Tibial nerve (tissue), 4 donors: ENCODE measurements around the gene COPE. TPM values are rescaled to one million over a fixed set of nuclear protein-coding genes. Genes with fewer than 3 reads are reported as not detected.

Source experiments
- DNase-seq, 2 donors: peaks; one replicate each; pipeline ENCODE4 v3.0.0-alpha.2; 2019; ENCODE audit warnings: low spot score in 2 of 2
- H3K27ac ChIP-seq, 4 donors: fragments of 200-600 bp; sonication (generic) in 3 of 4; one replicate each; pipeline ENCODE4 v1.5.1; 2017 to 2019; ENCODE audit warnings: mild to moderate bottlenecking in 1 of 4
- H3K27me3 ChIP-seq, 2 donors: fragments of 200-600 bp; sonication (generic) in 1 of 2; one replicate each; pipeline versions ENCODE4 v1.5.1 to v1.6.0; 2017 to 2019
- H3K36me3 ChIP-seq, 3 donors: fragments of 200-600 bp; sonication (generic); one replicate each; pipeline ENCODE4 v1.5.1; 2018 to 2019
- H3K4me1 ChIP-seq, 4 donors: fragments of 200-600 bp; sonication (generic) in 3 of 4; one replicate each; pipeline ENCODE4 v1.5.1; 2017 to 2019
- H3K4me3 ChIP-seq, 4 donors: fragments of 200-600 bp; sonication (generic) in 3 of 4; one replicate each; pipeline ENCODE4 v1.5.1; 2017 to 2019; ENCODE audit warnings: mild to moderate bottlenecking in 1 of 4, moderate library complexity in 1 of 4
- H3K9me3 ChIP-seq, 4 donors: fragments of 200-600 bp; sonication (generic) in 3 of 4; one replicate each; pipeline ENCODE4 v1.5.1; 2017 to 2019
- CTCF ChIP-seq, 5 experiments: fragments of 200-600 bp in 3 of 5; fragments of 450-650 bp in 2 of 5; sonication (generic) in 3 of 5; IDR thresholded peaks; one replicate each; pipeline ENCODE4 v1.5.1; 2016 to 2019; ENCODE audit warnings: antibody characterized with exemption in 5 of 5, mild to moderate bottlenecking in 3 of 5, moderate library complexity in 2 of 5
- EP300 ChIP-seq, 2 donors: sonication (generic); formaldehyde crosslinking; IDR thresholded peaks; one replicate each; pipeline ENCODE4 v1.6.1; 2017; ENCODE audit warnings: antibody characterized with exemption in 2 of 2, mild to moderate bottlenecking in 1 of 2
- POLR2A ChIP-seq, 2 donors: fragments of 450-650 bp; IDR thresholded peaks; one replicate each; pipeline ENCODE4 v1.6.1; 2017; ENCODE audit warnings: antibody characterized with exemption in 2 of 2, mild to moderate bottlenecking in 2 of 2, moderate library complexity in 2 of 2
- WGBS, 2 donors: methylation state at CpG; one replicate each; pipeline ENCODE4 v1.1.5; 2018; 5-methylcytosine and 5-hydroxymethylcytosine counted together
- total RNA-seq, 4 donors: library from RNA; depleted of rRNA; stranded (reverse); fragments of >200 nt; gene quantifications; one replicate each; pipeline ENCODE4 v1.1.0, GENCODE V29; 2016

The COPE gene
- total RNA-seq, 4 donors from 2014 or later, result 151 to 266 (median 183) TPM

GRCh38 chr19:18940769-18941627 is 21.8 kb upstream of the COPE start, which contains the start of gene HOMER3:
Gene HOMER3, minus strand, starts transcription at chr19:18941217. Its CDS starts 2,235 bp downstream, at chr19:18938982.
- peak; percentile 37 to 59 for TF ChIP-seq POLR2A (IDR thresholded peaks at IDR 0.05)
- TF ChIP-seq CTCF (IDR thresholded peaks at IDR 0.05), result peak; percentile 25 to 87 (median 47)
- no peak for TF ChIP-seq EP300 (IDR thresholded peaks at IDR 0.05)
- H3K9me3 ChIP-seq, result no peaks in the 10 kb centered on the region
- H3K27me3 ChIP-seq, result no peaks in the 10 kb centered on the region
- H3K4me1 ChIP-seq, result peaks cover 0 to 21% (median 2%) of the 10 kb centered on the region in 4 donors
- peak; percentile 76 to 81 for DNase-seq
- peak within 1 kb of the TSS; percentile 50 to 85 (median 81) for H3K27ac ChIP-seq
- H3K4me3 ChIP-seq, result peak within 1 kb of the TSS; percentile 66 to 98 (median 78)
- 1 to 3% methylated on average over 15 to 50 of the region's 81 CpGs for WGBS, 2 donors
- peaks cover 0 to 29% (median 0%) of the 10 kb centered on the region in 3 donors for H3K36me3 ChIP-seq

GRCh38 chr19:18939922-18940768 is 21.0 kb upstream of the COPE start:
- peaks cover 0 to 21% (median 2%) of the 10 kb centered on the region in 4 donors for H3K4me1 ChIP-seq
- no peaks in the 10 kb centered on the region for H3K27me3 ChIP-seq
- TF ChIP-seq CTCF (IDR thresholded peaks at IDR 0.05) (no peak), EP300 (IDR thresholded peaks at IDR 0.05) (peak in 1 of 2 donors; percentile 53)
- 1% methylated on average over 20 to 39 of the region's 47 CpGs for WGBS, 2 donors
- H3K4me3 ChIP-seq, result peak overlapping the region; percentile 66 to 98 (median 78)
- peak in 1 of 2 donors; percentile 27 for DNase-seq
- H3K9me3 ChIP-seq, result no peaks in the 10 kb centered on the region
- peak overlapping the region; percentile 50 to 85 (median 81) for H3K27ac ChIP-seq
- peaks cover 0 to 38% (median 0%) of the 10 kb centered on the region in 3 donors for H3K36me3 ChIP-seq

DNA sequence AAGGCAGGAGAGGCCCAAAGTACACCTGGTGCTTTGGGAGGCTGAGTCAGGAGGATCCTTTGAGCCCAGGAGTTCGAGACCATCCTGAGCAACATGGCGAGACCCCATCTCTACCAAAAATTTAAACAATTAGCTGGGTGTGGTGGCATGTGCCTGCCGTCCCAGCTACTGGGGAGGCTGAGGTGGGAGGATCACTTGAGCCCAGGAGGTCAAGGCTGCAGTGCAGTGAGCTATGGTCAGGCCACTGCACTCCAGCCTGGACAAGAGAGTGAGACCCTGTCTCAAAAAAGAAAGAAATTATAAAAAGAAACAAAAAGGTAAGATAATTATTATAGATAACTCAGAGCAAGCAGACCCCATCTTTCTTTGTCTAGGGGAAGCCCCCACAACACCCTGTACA is 20.0 kb upstream of the COPE start:
- H3K9me3 ChIP-seq, result no peaks in the 10 kb centered on the region
- H3K4me1 ChIP-seq, result peaks cover 0 to 21% (median 2%) of the 10 kb centered on the region in 4 donors
- no peak overlapping the region for H3K4me3 ChIP-seq
- WGBS, 2 donors, result 84 to 91% methylated on average over 3 of the region's 3 CpGs
- peak overlapping the region in 2 of 4 donors; percentile 84 to 85 for H3K27ac ChIP-seq
- H3K36me3 ChIP-seq, result peaks cover 0 to 48% (median 0%) of the 10 kb centered on the region in 3 donors
- H3K27me3 ChIP-seq, result no peaks in the 10 kb centered on the region
- TF ChIP-seq CTCF (IDR thresholded peaks at IDR 0.05) (no peak), EP300 (IDR thresholded peaks at IDR 0.05) (no peak), POLR2A (IDR thresholded peaks at IDR 0.05) (no peak)
- no peak for DNase-seq

DNA sequence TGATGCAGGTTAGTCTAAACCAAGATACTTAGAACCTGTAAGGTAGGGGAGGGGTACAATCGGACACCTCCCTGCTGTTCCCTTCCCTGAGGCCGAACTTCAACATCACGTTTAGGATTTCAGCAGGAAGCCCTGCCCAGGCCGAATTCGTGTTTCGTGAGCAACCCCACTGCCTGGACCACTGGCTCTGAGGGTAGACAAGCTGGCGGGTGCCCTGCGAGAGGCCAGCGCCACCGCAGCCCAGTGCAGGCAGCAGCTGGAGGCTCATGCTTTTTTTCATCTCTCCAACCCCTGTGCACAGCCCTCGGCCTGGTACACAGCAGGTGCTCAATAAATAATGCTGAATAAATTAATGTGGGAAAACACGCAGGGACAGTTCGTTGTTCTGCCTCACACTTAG is 14.1 kb upstream of the COPE start:
- H3K4me3 ChIP-seq, result no peak overlapping the region
- no peaks in the 10 kb centered on the region for H3K27me3 ChIP-seq
- TF ChIP-seq EP300 (IDR thresholded peaks at IDR 0.05) (no peak), POLR2A (IDR thresholded peaks at IDR 0.05) (no peak), CTCF (IDR thresholded peaks at IDR 0.05) (no peak)
- no peak for DNase-seq
- 85 to 89% methylated on average over 13 of the region's 13 CpGs for WGBS, 2 donors
- H3K27ac ChIP-seq, result no peak overlapping the region
- H3K4me1 ChIP-seq, result peaks cover 0 to 16% (median 0%) of the 10 kb centered on the region in 4 donors
- H3K9me3 ChIP-seq, result no peaks in the 10 kb centered on the region
- peaks cover 0 to 91% (median 0%) of the 10 kb centered on the region in 3 donors for H3K36me3 ChIP-seq
